ENCODE results near the gene ACADSB.

GRCh38 chr10:122974543-122975064 is 34.2 kb upstream of the ACADSB start:
- TF ChIP-seq CTCF (IDR thresholded peaks at IDR 0.05; ENCODE audit: low read length) (no peak), EZH2 (optimal IDR thresholded peaks at IDR 0.05; ENCODE audit: low read depth, low read length) (no peak), EZH2phosphoT487 (IDR thresholded peaks at IDR 0.05; ENCODE audit: low read length) (no peak)
